Measurements from ENCODE around the gene TDRD9. TPM values are rescaled to one million over a fixed set of nuclear protein-coding genes. Genes with fewer than 3 reads are reported as not detected.

TDRD9 gene
- total RNA-seq, 6 donors from 2014 or later, result 3.1 to 7.9 (median 5.1) TPM

GRCh38 chr14:104016873-104017650, 88.8 kb downstream of the TDRD9 start:
- Histone ChIP-seq H3K9me3 (no peaks in the 10 kb centered on the region), H3K36me3 (no peaks in the 10 kb centered on the region), H3K27me3 (no peaks in the 10 kb centered on the region), H3K27ac (no peak overlapping the region), H3K4me1 (no peaks in the 10 kb centered on the region), H3K4me3 (no peak overlapping the region)
- WGBS, 2 donors, result 69 to 70% methylated on average over 11 of the region's 11 CpGs
- ATAC-seq (ENCODE audit: low FRiP score in 2 of 2) (no peak), DNase-seq (no peak)
- TF ChIP-seq POLR2A (IDR thresholded peaks at IDR 0.05), result no peak
- no peak for TF ChIP-seq EP300 (IDR thresholded peaks at IDR 0.05)
- TF ChIP-seq, protein P1, sequence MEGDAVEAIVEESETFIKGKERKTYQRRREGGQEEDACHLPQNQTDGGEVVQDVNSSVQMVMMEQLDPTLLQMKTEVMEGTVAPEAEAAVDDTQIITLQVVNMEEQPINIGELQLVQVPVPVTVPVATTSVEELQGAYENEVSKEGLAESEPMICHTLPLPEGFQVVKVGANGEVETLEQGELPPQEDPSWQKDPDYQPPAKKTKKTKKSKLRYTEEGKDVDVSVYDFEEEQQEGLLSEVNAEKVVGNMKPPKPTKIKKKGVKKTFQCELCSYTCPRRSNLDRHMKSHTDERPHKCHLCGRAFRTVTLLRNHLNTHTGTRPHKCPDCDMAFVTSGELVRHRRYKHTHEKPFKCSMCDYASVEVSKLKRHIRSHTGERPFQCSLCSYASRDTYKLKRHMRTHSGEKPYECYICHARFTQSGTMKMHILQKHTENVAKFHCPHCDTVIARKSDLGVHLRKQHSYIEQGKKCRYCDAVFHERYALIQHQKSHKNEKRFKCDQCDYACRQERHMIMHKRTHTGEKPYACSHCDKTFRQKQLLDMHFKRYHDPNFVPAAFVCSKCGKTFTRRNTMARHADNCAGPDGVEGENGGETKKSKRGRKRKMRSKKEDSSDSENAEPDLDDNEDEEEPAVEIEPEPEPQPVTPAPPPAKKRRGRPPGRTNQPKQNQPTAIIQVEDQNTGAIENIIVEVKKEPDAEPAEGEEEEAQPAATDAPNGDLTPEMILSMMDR (IDR thresholded peaks at IDR 0.05), result no peak

GRCh38 chr14:104019029-104019428, 90.8 kb downstream of the TDRD9 start:
- H3K4me1 ChIP-seq, result no peaks in the 10 kb centered on the region
- ATAC-seq (ENCODE audit: low FRiP score in 2 of 2), result no peak
- no peak for DNase-seq
- TF ChIP-seq POLR2AphosphoS5 (IDR thresholded peaks at IDR 0.05) (no peak), EP300 (IDR thresholded peaks at IDR 0.05) (no peak), POLR2A (IDR thresholded peaks at IDR 0.05) (no peak)
- TF ChIP-seq, protein P1 (IDR thresholded peaks at IDR 0.05), result no peak
- no peaks in the 10 kb centered on the region for H3K9me3 ChIP-seq
- H3K36me3 ChIP-seq, result no peaks in the 10 kb centered on the region
- no peak overlapping the region for H3K4me3 ChIP-seq
- H3K27me3 ChIP-seq, result no peaks in the 10 kb centered on the region
- H3K27ac ChIP-seq, result no peak overlapping the region
- 100% methylated on average over 1 of the region's 1 CpG for WGBS, 2 donors

GRCh38 chr14:104019806-104020205, 91.5 kb downstream of the TDRD9 start:
- Histone ChIP-seq H3K9me3 (no peaks in the 10 kb centered on the region), H3K4me3 (no peak overlapping the region), H3K4me1 (no peaks in the 10 kb centered on the region), H3K27ac (no peak overlapping the region), H3K27me3 (no peaks in the 10 kb centered on the region), H3K36me3 (no peaks in the 10 kb centered on the region)
- no peak for TF ChIP-seq POLR2AphosphoS5 (IDR thresholded peaks at IDR 0.05)
- TF ChIP-seq EP300 (IDR thresholded peaks at IDR 0.05), result no peak
- TF ChIP-seq, protein P1 (IDR thresholded peaks at IDR 0.05), result no peak
- no peak for TF ChIP-seq POLR2A (IDR thresholded peaks at IDR 0.05)
- 86 to 90% methylated on average over 7 of the region's 7 CpGs for WGBS, 2 donors
- ATAC-seq (ENCODE audit: low FRiP score in 2 of 2) (no peak), DNase-seq (no peak)

GRCh38 chr14:104020471-104020870, 92.2 kb downstream of the TDRD9 start:
- no peak for ATAC-seq (ENCODE audit: low FRiP score in 2 of 2)
- no peaks in the 10 kb centered on the region for H3K27me3 ChIP-seq
- H3K4me1 ChIP-seq, result no peaks in the 10 kb centered on the region
- no peak for DNase-seq
- no peaks in the 10 kb centered on the region for H3K9me3 ChIP-seq
- TF ChIP-seq, protein P1 (IDR thresholded peaks at IDR 0.05), result no peak
- TF ChIP-seq POLR2A (IDR thresholded peaks at IDR 0.05) (no peak), POLR2AphosphoS5 (IDR thresholded peaks at IDR 0.05) (no peak), EP300 (IDR thresholded peaks at IDR 0.05) (no peak)
- no peaks in the 10 kb centered on the region for H3K36me3 ChIP-seq
- no peak overlapping the region for H3K27ac ChIP-seq
- 81 to 82% methylated on average over 9 of the region's 9 CpGs for WGBS, 2 donors
- H3K4me3 ChIP-seq, result no peak overlapping the region
